Activated CD8-positive, alpha-beta memory T cell treated with anti-CD3 and anti-CD28 coated beads for 24 hours (primary cell): Measurements from ENCODE around the gene IL23A.

ENCODE experiments used
- DNase-seq: peaks from one replicate; pipeline ENCODE4 v3.0.0-alpha.2; 2020

The IL23A gene

GRCh38 chr12:56362130-56363059, 23.7 kb downstream of the IL23A start, which contains the start of gene APOF:
Gene APOF (minus strand): TSS chr12:56362857. CDS start chr12:56362745, 112 bp downstream.
- DNase-seq = no peak

- no peak for DNase-seq
Measured at GRCh38 chr12:56366948-56367347, 28.3 kb downstream of the IL23A start.

GRCh38 chr12:56373515-56373914, 34.8 kb downstream of the IL23A start:
- DNase-seq = no peak

- no peak for DNase-seq
Measured at GRCh38 chr12:56374726-56375597, 36.3 kb downstream of the IL23A start.

- no peak for DNase-seq
Measured at GRCh38 chr12:56375598-56376434, 37.1 kb downstream of the IL23A start.

GRCh38 chr12:56377310-56377988, 38.8 kb downstream of the IL23A start:
- no peak for DNase-seq

GRCh38 chr12:56377989-56378316, 39.3 kb downstream of the IL23A start:
- DNase-seq = no peak

- DNase-seq = no peak
Measured at GRCh38 chr12:56382611-56383010, 43.9 kb downstream of the IL23A start.

- no peak for DNase-seq
Measured at GRCh38 chr12:56385873-56386272, 47.2 kb downstream of the IL23A start.

- DNase-seq = no peak
Measured at GRCh38 chr12:56387152-56387736, 48.6 kb downstream of the IL23A start.

GRCh38 chr12:56389412-56389811, 50.7 kb downstream of the IL23A start:
- DNase-seq = no peak
